HepG2 (cell line): ENCODE measurements around the gene UBQLN1. TPM values are rescaled to one million over a fixed set of nuclear protein-coding genes. Genes with fewer than 3 reads are reported as not detected.
A peak's percentile ranks its signal among the peaks of the same experiment; 100 is the strongest.

ENCODE experiments used
- AGO2 ChIP-seq: fragments of 200-400 bp; formaldehyde crosslinking; optimal IDR thresholded peaks from 2 replicates; pipeline ENCODE3; 2017; ENCODE audit warnings: mild to moderate bottlenecking, low read depth, low read length, moderate library complexity
- FOXP1 ChIP-seq, 2 experiments: fragments of 450-650 bp in 1 of 2; IDR thresholded peaks; 2 replicates each; pipeline ENCODE4 v1.6.1; 2017 to 2018; ENCODE audit warnings: antibody characterized with exemption in 1 of 2
- GATAD1 ChIP-seq: IDR thresholded peaks from 2 replicates; pipeline ENCODE4 v1.6.1; 2016; ENCODE audit warnings: missing genetic modification reagents, missing compliant biosample characterization
- KDM5B ChIP-seq: sonication (generic); formaldehyde crosslinking; IDR thresholded peaks from 2 replicates; pipeline ENCODE4 v1.4.0; 2020; ENCODE audit warnings: missing genetic modification reagents, mild to moderate bottlenecking, borderline replicate concordance
- SMARCC2 ChIP-seq: fragments of 450-650 bp; IDR thresholded peaks from 2 replicates; pipeline ENCODE4 v1.6.1; 2017; ENCODE audit warnings: antibody characterized with exemption, mild to moderate bottlenecking
- SMYD3 ChIP-seq: sonication (generic); formaldehyde crosslinking; IDR thresholded peaks from 2 replicates; pipeline ENCODE4 v1.8.1; 2023; ENCODE audit warnings: mild to moderate bottlenecking, missing genetic modification reagents
- TEAD3 ChIP-seq: optimal IDR thresholded peaks from 2 replicates; pipeline ENCODE3; 2016; ENCODE audit warnings: borderline replicate concordance
- ZC3H13 ChIP-seq: sonication (generic); formaldehyde crosslinking; IDR thresholded peaks from 2 replicates; pipeline ENCODE4 v1.8.1; 2023; ENCODE audit warnings: mild to moderate bottlenecking, missing genetic modification reagents, moderate library complexity
- ZIK1 ChIP-seq: sonication (generic); formaldehyde crosslinking; IDR thresholded peaks from 2 replicates; pipeline ENCODE4 v1.5.0; 2020; ENCODE audit warnings: mild to moderate bottlenecking, low read depth, missing genetic modification reagents, borderline replicate concordance
- ZNF264 ChIP-seq: sonication (generic); formaldehyde crosslinking; IDR thresholded peaks from 2 replicates; pipeline ENCODE4 v1.4.0; 2020; ENCODE audit warnings: missing genetic modification reagents
- ZNF343 ChIP-seq: sonication (generic); formaldehyde crosslinking; IDR thresholded peaks from 2 replicates; pipeline ENCODE4 v1.4.0; 2020; ENCODE audit warnings: mild to moderate bottlenecking, missing genetic modification reagents
- ZNF468 ChIP-seq: sonication (generic); formaldehyde crosslinking; IDR thresholded peaks from 2 replicates; pipeline ENCODE4 v1.8.0; 2022; ENCODE audit warnings: mild to moderate bottlenecking, moderate library complexity, missing genetic modification reagents
- ZNF614 ChIP-seq: IDR thresholded peaks from 2 replicates; pipeline ENCODE4 v1.6.1; 2018; ENCODE audit warnings: missing biosample characterization, missing genetic modification reagents, inconsistent platforms, borderline replicate concordance
- polyA plus RNA-seq, 8 experiments: library from polyadenylated mRNA; depleted of rRNA in 3 of 8; stranded (reverse) in 7 of 8; unstranded in 1 of 8; fragments of >200 nt; fragmentation: Illumina TruSeq in 4 of 8; extraction: Trizol in 4 of 8; gene quantifications; 2 replicates each; pipeline versions ENCODE4 v1.2.1 to v1.2.3, GENCODE V29; 2011 to 2016; ENCODE audit warnings: low read depth in 4 of 8, missing spikeins in 1 of 8, mixed read lengths in 1 of 8; ENCODE audit not compliant: insufficient read depth in 1 of 8
- total RNA-seq, 5 experiments: library from RNA; depleted of rRNA; stranded (reverse); fragments of >200 nt; fragmentation: Illumina TruSeq; extraction: Trizol; gene quantifications; 2 replicates each; pipeline ENCODE4 v1.2.3, GENCODE V29; 2016; ENCODE audit warnings: low read depth in 1 of 5
- TF ChIP-seq, protein P1 (sequence below): sonication (generic); formaldehyde crosslinking; IDR thresholded peaks from 2 replicates; pipeline ENCODE4 v1.4.0; 2020; ENCODE audit warnings: missing genetic modification reagents; ENCODE audit errors: not compliant biosample characterization
- TF ChIP-seq, protein P2 (sequence below): sonication (generic); formaldehyde crosslinking; IDR thresholded peaks from 2 replicates; pipeline ENCODE4 v1.4.0; 2020; ENCODE audit warnings: missing genetic modification reagents
- TF ChIP-seq, protein P3 (sequence below): sonication (generic); formaldehyde crosslinking; conservative IDR thresholded peaks from 2 replicates; pipeline ENCODE4 v1.4.0; 2020; ENCODE audit warnings: missing genetic modification reagents
- TF ChIP-seq, protein P4 (sequence below): sonication (generic); formaldehyde crosslinking; IDR thresholded peaks from 2 replicates; pipeline ENCODE4 v1.8.0; 2022; ENCODE audit warnings: mild to moderate bottlenecking, missing genetic modification reagents; ENCODE audit not compliant: insufficient replicate concordance
- TF ChIP-seq, protein P5 (sequence below): sonication (generic); formaldehyde crosslinking; IDR thresholded peaks from 2 replicates; pipeline ENCODE4 v1.5.0; 2020; ENCODE audit warnings: mild to moderate bottlenecking, missing genetic modification reagents
- TF ChIP-seq, protein P6 (sequence below): sonication (generic); formaldehyde crosslinking; IDR thresholded peaks from 2 replicates; pipeline ENCODE4 v1.8.0; 2022; ENCODE audit warnings: missing genetic modification reagents, mild to moderate bottlenecking, moderate library complexity, borderline replicate concordance

Gene UBQLN1
- total and polyA plus RNA-seq, 2 of the 13 experiments (the other 11 are each of a cell fraction or from before 2014, with no cell fraction given) = 78.1 to 83.8 TPM

DNA sequence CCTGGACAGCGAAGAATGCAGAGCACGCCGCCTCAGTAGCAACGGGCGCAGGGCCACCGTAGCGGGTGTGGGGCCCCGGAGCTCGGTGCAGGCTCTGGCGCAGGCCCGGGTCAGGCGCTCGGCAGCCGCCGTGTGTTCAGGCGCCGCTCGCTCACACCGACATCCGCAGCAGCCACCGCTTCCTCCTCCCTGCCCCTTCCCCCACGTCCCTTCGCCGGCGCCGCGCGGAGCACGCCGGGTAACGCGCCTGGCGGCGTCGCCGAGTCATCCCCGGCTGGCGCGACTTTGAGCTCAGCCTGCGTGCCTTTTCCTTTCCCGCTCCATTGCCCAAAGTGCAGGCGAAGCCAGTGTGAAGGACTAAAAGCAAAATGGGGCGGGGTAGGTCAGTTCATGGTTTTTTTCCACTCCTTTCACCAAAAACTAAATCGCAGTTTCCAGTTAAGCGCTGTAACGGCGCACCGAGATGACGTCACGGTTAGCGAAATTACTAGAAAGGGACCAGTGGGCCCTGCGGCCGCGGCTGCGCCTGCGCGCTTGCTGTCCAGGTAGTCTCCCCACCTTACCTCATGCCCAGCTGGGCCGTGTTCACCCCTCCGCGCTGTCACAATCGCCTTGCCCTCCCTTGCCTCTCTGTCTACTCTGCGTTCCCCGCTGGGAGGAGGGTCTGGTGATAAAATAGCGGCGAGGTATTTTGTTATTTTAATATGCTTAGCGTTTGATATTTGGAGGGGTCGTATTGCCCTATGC is at the start of gene UBQLN1 (continued):
- TF ChIP-seq, protein P1, sequence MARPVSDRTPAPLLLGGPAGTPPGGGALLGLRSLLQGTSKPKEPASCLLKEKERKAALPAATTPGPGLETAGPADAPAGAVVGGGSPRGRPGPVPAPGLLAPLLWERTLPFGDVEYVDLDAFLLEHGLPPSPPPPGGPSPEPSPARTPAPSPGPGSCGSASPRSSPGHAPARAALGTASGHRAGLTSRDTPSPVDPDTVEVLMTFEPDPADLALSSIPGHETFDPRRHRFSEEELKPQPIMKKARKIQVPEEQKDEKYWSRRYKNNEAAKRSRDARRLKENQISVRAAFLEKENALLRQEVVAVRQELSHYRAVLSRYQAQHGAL (CRISPR knock-in tag) = no peak
- TF ChIP-seq AGO2 = peak; percentile 2
- no peak for TF ChIP-seq ZNF614
- TF ChIP-seq SMYD3 = no peak
- TF ChIP-seq, protein P2, sequence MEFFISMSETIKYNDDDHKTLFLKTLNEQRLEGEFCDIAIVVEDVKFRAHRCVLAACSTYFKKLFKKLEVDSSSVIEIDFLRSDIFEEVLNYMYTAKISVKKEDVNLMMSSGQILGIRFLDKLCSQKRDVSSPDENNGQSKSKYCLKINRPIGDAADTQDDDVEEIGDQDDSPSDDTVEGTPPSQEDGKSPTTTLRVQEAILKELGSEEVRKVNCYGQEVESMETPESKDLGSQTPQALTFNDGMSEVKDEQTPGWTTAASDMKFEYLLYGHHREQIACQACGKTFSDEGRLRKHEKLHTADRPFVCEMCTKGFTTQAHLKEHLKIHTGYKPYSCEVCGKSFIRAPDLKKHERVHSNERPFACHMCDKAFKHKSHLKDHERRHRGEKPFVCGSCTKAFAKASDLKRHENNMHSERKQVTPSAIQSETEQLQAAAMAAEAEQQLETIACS (CRISPR knock-in tag) = no peak
- 0 out of 2 replicates have a peak, but pooled peaks have one; percentile 40 for TF ChIP-seq ZNF264 (CRISPR knock-in tag)
- no peak for TF ChIP-seq ZNF343 (CRISPR knock-in tag)
- TF ChIP-seq ZC3H13 (CRISPR knock-in tag) = 0 out of 2 replicates have a peak, but pooled peaks have one; percentile 20
- TF ChIP-seq SMARCC2 = no peak
- TF ChIP-seq FOXP1 (IDR thresholded peaks at IDR 0.05) = no peak
- TF ChIP-seq FOXP1 (CRISPR knock-in tag; IDR thresholded peaks at IDR 0.05) = no peak
- TF ChIP-seq GATAD1 = peak; percentile 99
- no peak; the same call in 1 of the 2 replicates for TF ChIP-seq ZIK1 (CRISPR knock-in tag)
- TF ChIP-seq KDM5B (CRISPR knock-in tag) = peak; percentile 78
- peak; percentile 52 for TF ChIP-seq TEAD3 (CRISPR knock-in tag)
- TF ChIP-seq, protein P3, sequence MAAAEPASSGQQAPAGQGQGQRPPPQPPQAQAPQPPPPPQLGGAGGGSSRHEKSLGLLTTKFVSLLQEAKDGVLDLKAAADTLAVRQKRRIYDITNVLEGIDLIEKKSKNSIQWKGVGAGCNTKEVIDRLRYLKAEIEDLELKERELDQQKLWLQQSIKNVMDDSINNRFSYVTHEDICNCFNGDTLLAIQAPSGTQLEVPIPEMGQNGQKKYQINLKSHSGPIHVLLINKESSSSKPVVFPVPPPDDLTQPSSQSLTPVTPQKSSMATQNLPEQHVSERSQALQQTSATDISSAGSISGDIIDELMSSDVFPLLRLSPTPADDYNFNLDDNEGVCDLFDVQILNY (CRISPR knock-in tag) = 0 out of 2 replicates have a peak, but pooled peaks have one; percentile 63
- TF ChIP-seq, protein P4, sequence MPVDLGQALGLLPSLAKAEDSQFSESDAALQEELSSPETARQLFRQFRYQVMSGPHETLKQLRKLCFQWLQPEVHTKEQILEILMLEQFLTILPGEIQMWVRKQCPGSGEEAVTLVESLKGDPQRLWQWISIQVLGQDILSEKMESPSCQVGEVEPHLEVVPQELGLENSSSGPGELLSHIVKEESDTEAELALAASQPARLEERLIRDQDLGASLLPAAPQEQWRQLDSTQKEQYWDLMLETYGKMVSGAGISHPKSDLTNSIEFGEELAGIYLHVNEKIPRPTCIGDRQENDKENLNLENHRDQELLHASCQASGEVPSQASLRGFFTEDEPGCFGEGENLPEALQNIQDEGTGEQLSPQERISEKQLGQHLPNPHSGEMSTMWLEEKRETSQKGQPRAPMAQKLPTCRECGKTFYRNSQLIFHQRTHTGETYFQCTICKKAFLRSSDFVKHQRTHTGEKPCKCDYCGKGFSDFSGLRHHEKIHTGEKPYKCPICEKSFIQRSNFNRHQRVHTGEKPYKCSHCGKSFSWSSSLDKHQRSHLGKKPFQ (CRISPR knock-in tag) = peak; percentile 75
- TF ChIP-seq, protein P5, sequence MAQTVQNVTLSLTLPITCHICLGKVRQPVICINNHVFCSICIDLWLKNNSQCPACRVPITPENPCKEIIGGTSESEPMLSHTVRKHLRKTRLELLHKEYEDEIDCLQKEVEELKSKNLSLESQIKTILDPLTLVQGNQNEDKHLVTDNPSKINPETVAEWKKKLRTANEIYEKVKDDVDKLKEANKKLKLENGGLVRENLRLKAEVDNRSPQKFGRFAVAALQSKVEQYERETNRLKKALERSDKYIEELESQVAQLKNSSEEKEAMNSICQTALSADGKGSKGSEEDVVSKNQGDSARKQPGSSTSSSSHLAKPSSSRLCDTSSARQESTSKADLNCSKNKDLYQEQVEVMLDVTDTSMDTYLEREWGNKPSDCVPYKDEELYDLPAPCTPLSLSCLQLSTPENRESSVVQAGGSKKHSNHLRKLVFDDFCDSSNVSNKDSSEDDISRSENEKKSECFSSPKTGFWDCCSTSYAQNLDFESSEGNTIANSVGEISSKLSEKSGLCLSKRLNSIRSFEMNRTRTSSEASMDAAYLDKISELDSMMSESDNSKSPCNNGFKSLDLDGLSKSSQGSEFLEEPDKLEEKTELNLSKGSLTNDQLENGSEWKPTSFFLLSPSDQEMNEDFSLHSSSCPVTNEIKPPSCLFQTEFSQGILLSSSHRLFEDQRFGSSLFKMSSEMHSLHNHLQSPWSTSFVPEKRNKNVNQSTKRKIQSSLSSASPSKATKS (CRISPR knock-in tag) = peak; percentile 45; the same call in 1 of the 2 replicates
- TF ChIP-seq ZNF468 = 0 out of 2 replicates have a peak, but pooled peaks have one; percentile 83
- TF ChIP-seq, protein P6, sequence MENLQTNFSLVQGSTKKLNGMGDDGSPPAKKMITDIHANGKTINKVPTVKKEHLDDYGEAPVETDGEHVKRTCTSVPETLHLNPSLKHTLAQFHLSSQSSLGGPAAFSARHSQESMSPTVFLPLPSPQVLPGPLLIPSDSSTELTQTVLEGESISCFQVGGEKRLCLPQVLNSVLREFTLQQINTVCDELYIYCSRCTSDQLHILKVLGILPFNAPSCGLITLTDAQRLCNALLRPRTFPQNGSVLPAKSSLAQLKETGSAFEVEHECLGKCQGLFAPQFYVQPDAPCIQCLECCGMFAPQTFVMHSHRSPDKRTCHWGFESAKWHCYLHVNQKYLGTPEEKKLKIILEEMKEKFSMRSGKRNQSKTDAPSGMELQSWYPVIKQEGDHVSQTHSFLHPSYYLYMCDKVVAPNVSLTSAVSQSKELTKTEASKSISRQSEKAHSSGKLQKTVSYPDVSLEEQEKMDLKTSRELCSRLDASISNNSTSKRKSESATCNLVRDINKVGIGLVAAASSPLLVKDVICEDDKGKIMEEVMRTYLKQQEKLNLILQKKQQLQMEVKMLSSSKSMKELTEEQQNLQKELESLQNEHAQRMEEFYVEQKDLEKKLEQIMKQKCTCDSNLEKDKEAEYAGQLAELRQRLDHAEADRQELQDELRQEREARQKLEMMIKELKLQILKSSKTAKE = no peak
